HG03097 (cell line): ENCODE results near the gene DEFB124.
"Not testable (repeated sequence)": the region's sequence is repeated elsewhere in the genome, so short reads cannot be mapped to it uniquely, and the experiment has no call there.

Experiments used
- ATAC-seq: cut with Tn5 transposase; IDR thresholded peaks from one replicate; pipeline ENCODE4 v1.9.1; 2021; ENCODE audit not compliant: unreplicated experiment, low FRiP score

Gene DEFB124

GRCh38 chr20:31489152-31489551 is 14.2 kb upstream of the DEFB124 start:
- no peak for ATAC-seq

- no peak for ATAC-seq
Observed at GRCh38 chr20:31488115-31488514, 13.2 kb upstream of the DEFB124 start.

- no peak for ATAC-seq
Observed at GRCh38 chr20:31485450-31486339, 10.8 kb upstream of the DEFB124 start.

- ATAC-seq: no peak
Observed at GRCh38 chr20:31484001-31484400, 9.1 kb upstream of the DEFB124 start.

DNA sequence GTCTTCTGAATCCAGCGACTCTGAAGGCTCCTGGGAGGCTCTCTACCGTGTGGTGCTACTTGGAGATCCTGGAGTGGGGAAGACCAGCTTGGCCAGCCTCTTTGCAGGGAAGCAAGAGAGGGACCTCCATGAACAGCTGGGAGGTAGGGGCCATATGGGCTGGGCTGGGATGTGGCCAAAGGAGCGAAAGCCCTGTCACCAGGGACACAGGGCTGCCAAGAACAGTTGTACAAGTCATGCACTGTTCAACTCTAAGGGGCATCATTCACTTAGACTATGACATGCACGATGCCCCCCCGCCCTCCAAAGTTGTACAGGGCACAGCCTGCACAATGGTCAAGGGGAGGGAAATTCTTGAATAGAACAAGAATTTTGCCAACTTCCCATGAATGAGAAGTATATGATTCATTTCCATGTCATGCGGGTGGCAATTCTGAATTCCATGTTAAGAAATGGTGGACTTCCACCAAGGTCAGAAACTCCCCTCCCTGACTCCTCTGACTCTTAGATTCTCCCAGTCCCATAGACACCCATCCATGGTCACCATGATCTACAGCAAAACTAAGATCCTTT is 1.8 kb upstream of the DEFB124 start:
- ATAC-seq: no peak

DNA sequence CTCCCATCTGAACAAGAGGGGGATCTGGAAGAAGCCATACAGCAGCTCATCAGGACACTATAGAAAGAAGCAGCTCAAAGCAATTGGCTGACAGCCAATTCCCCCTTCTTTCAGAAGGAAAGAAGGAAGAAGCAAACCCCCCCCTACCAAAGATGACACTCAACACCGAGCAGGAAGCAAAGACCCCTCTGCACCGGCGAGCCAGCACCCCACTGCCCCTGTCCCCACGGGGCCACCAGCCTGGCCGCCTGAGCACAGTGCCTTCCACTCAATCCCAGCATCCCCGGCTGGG is 1.3 kb upstream of the DEFB124 start:
- no peak for ATAC-seq

DNA sequence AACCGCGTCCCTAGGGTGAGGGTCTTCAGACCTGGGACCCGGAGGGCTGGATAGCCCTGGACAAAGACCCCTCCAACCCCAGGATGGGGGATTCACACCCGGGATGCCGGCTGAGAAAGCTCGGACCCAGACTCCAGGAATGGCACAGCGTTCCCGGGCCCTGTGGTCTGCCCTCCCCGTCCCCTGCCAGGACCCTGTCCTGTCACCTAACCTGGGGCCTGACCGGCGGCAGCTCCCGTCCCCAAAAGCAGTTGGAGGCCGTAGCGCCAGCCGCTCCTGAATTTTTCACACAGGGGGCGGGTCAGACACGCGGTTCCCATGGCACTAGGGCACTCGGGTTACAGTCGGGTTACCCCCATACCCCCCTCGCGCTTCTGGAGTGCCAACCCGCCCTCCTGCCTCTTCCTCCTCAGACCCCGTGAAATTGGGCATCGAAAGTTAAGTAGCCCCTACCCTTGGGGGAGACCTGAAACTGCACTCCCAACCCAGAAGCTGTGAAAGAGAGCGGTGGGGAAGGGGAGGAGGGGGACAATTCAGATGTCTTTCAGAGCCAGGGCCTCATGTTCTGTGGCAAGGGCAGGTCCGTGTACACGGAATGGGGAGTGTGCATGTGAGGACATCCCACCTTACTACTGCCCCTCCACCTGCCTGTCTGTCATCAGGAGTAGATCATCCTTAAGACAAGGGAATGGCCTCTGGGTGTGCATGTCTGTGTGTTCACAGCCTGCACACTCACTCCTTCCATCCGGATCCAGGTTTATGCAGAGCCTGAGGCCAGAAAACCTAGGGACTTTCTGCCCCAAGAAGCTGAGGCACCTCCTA is 756 bp upstream of the DEFB124 start:
- no peak for ATAC-seq

DNA sequence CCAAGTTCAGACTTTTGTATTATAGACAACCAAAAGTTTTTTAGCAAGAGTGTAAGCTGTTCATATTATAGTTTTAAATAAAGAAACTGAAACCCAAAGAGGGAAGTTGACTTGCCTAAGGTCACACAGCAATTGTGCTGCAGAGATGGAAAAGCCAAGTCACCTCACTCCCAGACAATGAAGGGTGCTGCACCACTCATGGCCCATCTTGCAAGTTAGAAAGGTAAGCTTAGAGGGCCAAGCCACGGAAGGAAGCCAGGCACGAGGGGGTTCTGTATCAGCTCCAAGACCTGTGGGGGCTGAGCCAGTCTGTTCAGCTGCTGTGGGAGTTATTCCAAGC is 860 bp downstream of the DEFB124 start:
- ATAC-seq: no peak

DNA sequence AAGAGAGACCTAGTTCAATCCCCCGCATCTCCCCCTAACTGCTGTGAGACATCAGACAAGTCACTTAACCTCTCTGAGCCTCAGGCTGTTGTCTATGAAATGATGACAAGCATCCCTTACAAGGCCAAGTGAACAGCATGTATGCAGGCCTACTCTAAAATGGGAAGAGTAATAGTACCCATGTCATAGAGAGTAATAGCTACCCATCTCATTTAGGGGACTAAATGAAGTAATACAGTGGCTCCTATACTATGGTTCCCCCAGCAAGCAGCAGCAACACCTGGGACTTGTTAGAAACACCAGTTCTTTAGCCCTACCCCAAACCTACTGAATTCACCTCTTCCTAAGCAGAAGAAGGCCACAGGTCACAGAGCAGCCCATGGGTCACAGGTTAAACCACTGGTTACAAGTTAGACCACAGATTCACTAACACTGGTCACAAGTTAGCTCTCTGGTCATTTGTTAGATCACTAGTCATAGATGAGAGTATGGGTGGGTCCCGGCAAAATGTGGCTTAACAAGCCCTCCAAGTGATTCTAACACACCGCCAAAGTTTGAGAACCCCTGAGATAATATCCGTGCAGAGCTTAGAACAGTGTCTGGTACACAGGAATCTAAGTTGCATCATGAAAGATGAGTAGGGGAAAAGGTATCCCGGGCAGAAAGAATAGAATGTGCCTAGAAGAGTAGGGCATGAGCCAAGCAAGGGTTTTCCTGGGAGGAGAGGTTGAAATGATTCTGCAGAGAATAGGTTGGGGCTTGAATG is 1.4 kb downstream of the DEFB124 start:
- ATAC-seq: no peak

DNA sequence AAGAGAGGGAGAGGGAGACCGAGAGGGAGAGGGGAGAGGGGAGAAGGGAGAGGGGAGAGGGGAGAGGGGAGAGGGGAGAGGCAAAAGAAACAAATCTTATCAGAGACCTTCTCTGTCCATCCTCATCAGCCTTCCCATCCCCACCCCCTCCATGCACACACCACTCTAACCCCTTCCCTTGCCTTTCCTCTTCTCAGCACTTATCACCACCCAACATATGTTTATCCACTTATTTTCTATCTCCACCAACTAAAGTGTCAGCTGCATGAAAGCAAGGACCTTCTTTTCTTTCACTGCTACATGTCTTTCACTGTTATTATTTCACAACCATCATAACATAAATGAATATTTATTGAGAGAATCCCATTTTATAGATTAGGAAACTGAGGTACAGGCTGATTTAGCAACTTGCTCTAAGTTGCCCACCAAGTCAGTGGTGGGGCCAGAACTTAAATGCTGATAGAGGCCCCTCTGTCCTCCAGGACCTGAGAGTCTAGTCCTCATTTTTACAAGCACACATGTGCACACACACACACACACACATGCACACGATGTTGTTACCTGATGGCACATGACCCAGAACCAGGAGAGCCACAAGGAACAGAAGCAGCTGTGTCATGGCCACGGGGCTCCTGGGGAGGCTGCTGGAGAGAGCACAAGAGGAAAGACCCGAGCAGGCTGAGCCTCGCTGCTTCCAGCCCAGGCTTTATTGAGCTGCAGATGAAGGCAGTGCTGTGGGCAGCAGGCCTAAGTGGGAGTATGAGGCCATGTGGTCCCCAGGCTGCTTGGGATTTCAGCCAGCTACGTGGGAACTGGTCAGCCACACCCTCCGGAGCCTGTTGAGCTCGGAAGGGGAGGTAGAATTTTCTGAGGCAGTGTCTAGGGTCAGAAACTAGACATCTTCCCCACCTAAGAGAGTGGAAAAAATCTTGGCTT is 2.3 kb downstream of the DEFB124 start:
- no peak for ATAC-seq

- not testable (repeated sequence) for ATAC-seq
Observed at GRCh38 chr20:31470946-31471345, 4.0 kb downstream of the DEFB124 start.

DNA sequence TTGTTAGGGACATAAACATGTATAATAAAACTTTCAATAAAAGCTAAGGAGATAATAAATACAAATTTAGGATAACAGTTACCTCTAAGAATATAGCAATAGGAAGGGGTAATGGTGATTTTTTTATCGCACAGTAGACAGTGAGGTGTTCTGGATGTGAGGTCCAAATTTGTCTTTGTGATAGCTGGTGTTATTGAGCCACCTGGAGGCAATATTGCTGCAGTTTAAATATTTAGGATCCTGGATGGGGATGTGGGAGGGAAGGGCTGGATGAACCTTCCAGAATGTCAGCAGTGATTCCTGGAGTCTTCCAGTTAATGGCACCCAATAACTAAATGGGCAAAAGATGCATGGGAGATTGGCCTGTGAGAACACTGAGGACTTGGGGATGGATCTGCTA is 20.6 kb downstream of the DEFB124 start:
- no peak for ATAC-seq

GRCh38 chr20:31452575-31452974 is 22.4 kb downstream of the DEFB124 start:
- ATAC-seq: no peak

DNA sequence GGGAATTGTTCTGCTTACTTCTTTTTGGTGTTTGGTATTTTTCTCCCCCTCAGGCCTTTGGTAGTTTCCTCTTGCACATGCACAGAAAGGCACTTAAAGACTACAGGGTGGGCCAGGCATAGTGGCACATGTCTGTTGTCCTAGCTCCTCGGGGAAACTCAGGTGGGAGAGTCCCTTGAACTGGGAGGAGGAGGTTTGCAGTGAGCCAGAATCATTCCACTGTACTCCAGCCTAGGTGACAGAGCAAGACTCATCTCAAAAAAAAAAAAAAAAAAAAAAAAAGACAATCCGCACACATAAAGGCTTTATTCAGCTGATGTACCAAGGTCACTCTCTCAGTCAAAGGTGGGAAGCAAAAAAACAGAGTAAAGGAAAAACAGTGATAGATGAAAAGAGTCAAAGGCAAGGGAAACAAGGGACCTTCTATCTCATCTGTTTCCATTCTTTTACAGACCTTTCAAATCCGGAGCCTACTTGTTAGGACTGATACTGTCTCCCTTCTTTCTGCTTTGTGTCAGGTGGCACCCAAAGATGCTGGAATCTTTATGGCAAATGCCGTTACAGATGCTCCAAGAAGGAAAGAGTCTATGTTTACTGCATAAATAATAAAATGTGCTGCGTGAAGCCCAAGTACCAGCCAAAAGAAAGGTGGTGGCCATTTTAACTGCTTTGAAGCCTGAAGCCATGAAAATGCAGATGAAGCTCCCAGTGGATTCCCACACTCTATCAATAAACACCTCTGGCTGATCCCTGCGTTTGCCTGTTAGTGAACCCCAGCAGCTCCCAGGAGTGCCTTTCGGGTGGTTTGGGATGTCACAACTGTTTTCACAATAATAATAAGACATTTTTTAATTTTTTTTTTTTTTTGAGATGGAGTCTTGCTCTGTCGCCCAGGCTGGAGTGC is 25.2 kb downstream of the DEFB124 start:
- ATAC-seq: no peak

- no peak for ATAC-seq
Observed at GRCh38 chr20:31446084-31446819, 28.7 kb downstream of the DEFB124 start.

DNA sequence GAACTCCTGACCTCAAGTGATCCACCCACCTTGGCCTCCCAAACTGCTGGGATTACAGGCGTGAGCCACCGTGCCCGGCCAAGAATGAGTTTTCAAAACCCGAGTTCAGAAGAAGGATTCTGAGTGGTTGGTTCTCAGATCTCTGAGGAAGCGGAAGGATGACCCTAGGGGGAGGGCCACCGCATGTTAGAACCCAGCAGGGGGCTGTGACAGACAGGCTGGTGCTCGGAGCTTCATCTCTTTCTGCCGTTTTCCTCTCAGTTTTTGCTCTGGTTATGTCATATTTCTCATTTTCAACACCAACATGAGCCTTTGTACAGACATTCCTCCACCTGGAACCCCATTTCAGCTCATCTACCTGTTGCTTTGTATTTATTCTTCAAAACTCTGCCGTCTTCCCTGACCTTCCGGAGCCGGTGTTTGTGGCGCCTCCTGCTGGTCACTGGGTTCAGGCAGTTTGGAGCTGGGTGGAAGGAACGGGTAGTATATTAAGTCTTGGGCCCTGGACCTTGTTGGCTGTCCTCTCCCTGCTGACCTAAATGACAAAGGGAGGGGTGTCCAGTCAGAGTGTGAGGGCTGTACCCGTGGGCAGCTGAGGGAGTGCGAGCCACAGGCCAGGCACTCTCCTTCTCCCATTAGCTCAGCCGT is 34.8 kb downstream of the DEFB124 start, which contains the start of gene DEFB123:
TSS of gene DEFB123 (plus strand) at position 621 of the 648 bp plus-strand sequence. CDS start 67 bp downstream, outside the sequence.
- no peak for ATAC-seq

GRCh38 chr20:31430568-31431115 is 44.3 kb downstream of the DEFB124 start:
- ATAC-seq: no peak
